ENCODE data around the gene SH2D1A.

Gene SH2D1A

GRCh38 chrX:124354648-124355047 is 8.3 kb downstream of the SH2D1A start:
- TF ChIP-seq, protein P1, sequence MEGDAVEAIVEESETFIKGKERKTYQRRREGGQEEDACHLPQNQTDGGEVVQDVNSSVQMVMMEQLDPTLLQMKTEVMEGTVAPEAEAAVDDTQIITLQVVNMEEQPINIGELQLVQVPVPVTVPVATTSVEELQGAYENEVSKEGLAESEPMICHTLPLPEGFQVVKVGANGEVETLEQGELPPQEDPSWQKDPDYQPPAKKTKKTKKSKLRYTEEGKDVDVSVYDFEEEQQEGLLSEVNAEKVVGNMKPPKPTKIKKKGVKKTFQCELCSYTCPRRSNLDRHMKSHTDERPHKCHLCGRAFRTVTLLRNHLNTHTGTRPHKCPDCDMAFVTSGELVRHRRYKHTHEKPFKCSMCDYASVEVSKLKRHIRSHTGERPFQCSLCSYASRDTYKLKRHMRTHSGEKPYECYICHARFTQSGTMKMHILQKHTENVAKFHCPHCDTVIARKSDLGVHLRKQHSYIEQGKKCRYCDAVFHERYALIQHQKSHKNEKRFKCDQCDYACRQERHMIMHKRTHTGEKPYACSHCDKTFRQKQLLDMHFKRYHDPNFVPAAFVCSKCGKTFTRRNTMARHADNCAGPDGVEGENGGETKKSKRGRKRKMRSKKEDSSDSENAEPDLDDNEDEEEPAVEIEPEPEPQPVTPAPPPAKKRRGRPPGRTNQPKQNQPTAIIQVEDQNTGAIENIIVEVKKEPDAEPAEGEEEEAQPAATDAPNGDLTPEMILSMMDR (IDR thresholded peaks at IDR 0.05; ENCODE audit: low read depth, low read length, missing control alignments) = no peak
- no peak overlapping the region for H3K4me3 ChIP-seq (replicated peaks; ENCODE audit: low read depth, low read length)
- no peak for DNase-seq (ENCODE audit: extremely low read depth, low read depth)

- DNase-seq (ENCODE audit: extremely low read depth, low read depth) = no peak
- TF ChIP-seq, protein P1 (IDR thresholded peaks at IDR 0.05; ENCODE audit: low read depth, low read length, missing control alignments) = no peak
- no peak overlapping the region for H3K4me3 ChIP-seq (replicated peaks; ENCODE audit: low read depth, low read length)
Measured at GRCh38 chrX:124358800-124359383, 12.5 kb downstream of the SH2D1A start.

DNA sequence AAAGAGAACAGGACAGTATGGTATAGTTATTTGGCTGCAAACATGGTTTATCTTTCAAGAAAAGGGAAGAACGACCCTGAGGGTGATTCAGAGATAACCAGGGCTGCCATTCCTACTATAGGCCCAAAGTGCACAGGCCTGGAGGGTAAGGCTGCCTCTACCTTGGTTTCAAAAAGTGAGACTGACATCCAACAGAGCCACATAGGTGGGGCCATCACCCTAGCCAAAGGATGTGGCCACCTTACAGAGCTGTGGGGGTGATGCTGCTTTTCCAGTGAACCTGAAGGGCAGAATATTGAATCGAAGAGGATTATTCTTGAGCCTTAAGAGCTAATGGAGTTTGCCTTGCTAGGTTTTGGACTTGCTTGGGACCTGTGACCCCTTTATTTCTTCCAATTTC is 15.7 kb downstream of the SH2D1A start:
- no peak overlapping the region for H3K4me3 ChIP-seq (replicated peaks; ENCODE audit: low read depth, low read length)
- TF ChIP-seq, protein P1 (IDR thresholded peaks at IDR 0.05; ENCODE audit: low read depth, low read length, missing control alignments) = no peak
- DNase-seq (ENCODE audit: extremely low read depth, low read depth) = no peak

DNA sequence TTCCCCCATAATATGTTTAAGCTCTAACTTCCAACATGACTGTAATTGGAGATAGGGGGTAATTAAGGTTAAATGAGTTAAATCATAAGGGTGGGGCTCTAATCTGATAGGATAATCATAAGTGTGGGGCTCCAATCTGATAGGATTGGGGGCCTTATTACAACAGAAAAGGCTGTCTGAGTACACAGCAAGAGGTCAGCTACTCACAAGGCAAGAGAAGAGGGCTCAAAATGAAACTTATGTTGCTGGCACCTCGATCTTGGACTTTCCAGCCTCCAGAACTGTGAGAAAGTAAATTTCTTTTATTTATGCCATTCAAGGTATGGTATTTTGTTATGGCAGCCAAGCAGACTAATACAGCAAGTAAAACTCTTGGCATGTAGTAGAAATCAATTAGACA is 16.4 kb downstream of the SH2D1A start:
- no peak overlapping the region for H3K4me3 ChIP-seq (replicated peaks; ENCODE audit: low read depth, low read length)
- TF ChIP-seq, protein P1 (IDR thresholded peaks at IDR 0.05; ENCODE audit: low read depth, low read length, missing control alignments) = no peak
- DNase-seq (ENCODE audit: extremely low read depth, low read depth) = no peak

GRCh38 chrX:124369722-124370121 is 23.4 kb downstream of the SH2D1A start:
- TF ChIP-seq, protein P1 (IDR thresholded peaks at IDR 0.05; ENCODE audit: low read depth, low read length, missing control alignments) = no peak
- no peak for DNase-seq (ENCODE audit: extremely low read depth, low read depth)
- H3K4me3 ChIP-seq (replicated peaks; ENCODE audit: low read depth, low read length) = no peak overlapping the region

DNA sequence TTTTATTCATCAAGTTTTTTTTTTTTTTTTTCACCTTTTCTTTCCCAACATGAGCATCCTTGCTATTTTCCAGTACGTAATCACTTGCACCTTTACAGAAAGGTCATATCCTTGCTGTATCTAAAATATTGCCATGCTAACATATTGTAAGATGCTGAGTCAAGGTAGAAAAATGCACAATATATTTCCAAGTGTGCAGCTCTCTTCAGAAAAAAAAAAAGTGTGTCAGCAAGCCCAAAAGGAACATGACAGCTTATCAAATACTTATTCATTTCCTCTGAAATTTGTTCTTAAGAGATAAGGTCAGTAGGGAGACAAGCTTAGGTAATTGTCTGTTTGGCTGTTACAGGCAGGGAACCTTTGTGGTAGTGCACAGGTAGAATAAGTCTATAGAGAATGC is 27.0 kb downstream of the SH2D1A start:
- DNase-seq (ENCODE audit: extremely low read depth, low read depth) = no peak
- H3K4me3 ChIP-seq (replicated peaks; ENCODE audit: low read depth, low read length) = no peak overlapping the region
- TF ChIP-seq, protein P1 (IDR thresholded peaks at IDR 0.05; ENCODE audit: low read depth, low read length, missing control alignments) = no peak

GRCh38 chrX:124378643-124379042 is 32.3 kb downstream of the SH2D1A start:
- H3K4me3 ChIP-seq (replicated peaks; ENCODE audit: low read depth, low read length) = no peak overlapping the region
- TF ChIP-seq, protein P1 (IDR thresholded peaks at IDR 0.05; ENCODE audit: low read depth, low read length, missing control alignments) = no peak
- DNase-seq (ENCODE audit: extremely low read depth, low read depth) = no peak

Data from HFF-Myc (cell line).